H1 (cell line): Measurements from ENCODE around the gene DNAI1. TPM values are rescaled to one million over a fixed set of nuclear protein-coding genes. Genes with fewer than 3 reads are reported as not detected.

ENCODE experiments used
- CTCF ChIA-PET: fragments of 300-600 bp; sonication (Branson Sonifier 250); formaldehyde crosslinking; loops from one replicate; lab custom pipeline; 2021; ENCODE audit not compliant: partially characterized antibody; lab: Charles Lee
- POLR2A ChIA-PET: fragments of 300-600 bp; sonication (Branson Sonifier 250); formaldehyde crosslinking; loops from one replicate; lab custom pipeline; 2021; ENCODE audit warnings: inconsistent platforms; ENCODE audit not compliant: partially characterized antibody; lab: Charles Lee
- DNase-seq, 2 experiments: peaks; one replicate each; pipeline versions ENCODE4 v3.0.0 to v3.0.0-alpha.2; 2010 to 2022; ENCODE audit warnings: low spot score in 2 of 2, low read depth in 1 of 2, mixed read lengths in 1 of 2
- FAIRE-seq: peaks from 2 replicates; lab custom pipeline; 2011; peaks lifted over from hg19 to GRCh38; lab: Jason Lieb, UNC
- H2AFZ ChIP-seq: 2 replicates; pipeline ENCODE4 v1.8.1; 2012; ENCODE audit warnings: low read length, inconsistent platforms
- H2AK5ac ChIP-seq: 2 replicates; pipeline ENCODE4 v1.6.1; 2013; ENCODE audit warnings: low read depth, low read length
- H2BK120ac ChIP-seq: replicated peaks from 2 replicates; pipeline ENCODE3; 2013; ENCODE audit warnings: low read depth, low read length, inconsistent platforms
- H2BK12ac ChIP-seq: 2 replicates; pipeline ENCODE4 v1.6.1; 2013; ENCODE audit warnings: low read depth, low read length
- H2BK15ac ChIP-seq: 2 replicates; pipeline ENCODE4 v1.6.1; 2013; ENCODE audit warnings: low read length
- H2BK20ac ChIP-seq: 2 replicates; pipeline ENCODE4 v1.6.1; 2013; ENCODE audit warnings: low read length
- H2BK5ac ChIP-seq: 2 replicates; pipeline ENCODE4 v1.6.1; 2013; ENCODE audit warnings: low read depth, low read length
- H3K14ac ChIP-seq: 2 replicates; pipeline ENCODE4 v1.6.1; 2013; ENCODE audit warnings: inconsistent platforms; ENCODE audit not compliant: insufficient read length
- H3K18ac ChIP-seq: 2 replicates; pipeline ENCODE4 v1.6.1; 2013; ENCODE audit warnings: low read length; ENCODE audit errors: extremely low read depth
- H3K23ac ChIP-seq: 2 replicates; pipeline ENCODE4 v1.6.1; 2013; ENCODE audit warnings: inconsistent platforms; ENCODE audit not compliant: insufficient read length
- H3K23me2 ChIP-seq: 2 replicates; pipeline ENCODE4 v1.6.1; 2013; ENCODE audit warnings: low read depth, low read length
- H3K27ac ChIP-seq: 2 replicates; pipeline ENCODE4 v1.6.1; 2011; ENCODE audit warnings: low read depth, low read length, inconsistent platforms
- H3K27me3 ChIP-seq, 4 experiments: replicated peaks in 1 of 4; 1 replicate in 1 of 4; 2 replicates in 3 of 4; pipeline versions ENCODE4 v1.6.1 to v1.8.1; 2011 to 2013; ENCODE audit warnings: low read length in 3 of 4, mild to moderate bottlenecking in 3 of 4, inconsistent platforms in 2 of 4, mixed read lengths in 2 of 4, moderate library complexity in 1 of 4; ENCODE audit not compliant: control insufficient read depth in 3 of 4, insufficient read depth in 3 of 4; ENCODE audit errors: extremely low read depth in 1 of 4
- H3K36me3 ChIP-seq, 4 experiments: 2 replicates each; pipeline versions ENCODE4 v1.6.1 to v1.8.1; 2011 to 2013; ENCODE audit warnings: mild to moderate bottlenecking in 4 of 4, low read length in 3 of 4, moderate library complexity in 2 of 4, control low read depth in 1 of 4, inconsistent platforms in 1 of 4; ENCODE audit not compliant: insufficient read depth in 4 of 4, control insufficient read depth in 2 of 4
- H3K4ac ChIP-seq: replicated peaks from 2 replicates; pipeline ENCODE3; 2013; ENCODE audit warnings: low read length, low read depth, mixed read lengths, inconsistent platforms; ENCODE audit not compliant: insufficient read length
- H3K4me1 ChIP-seq, 4 experiments: replicated peaks in 1 of 4; 1 replicate in 1 of 4; 2 replicates in 3 of 4; pipeline versions ENCODE4 v1.6.1 to v1.8.1; 2011 to 2013; ENCODE audit warnings: low read length in 3 of 4, inconsistent platforms in 2 of 4, mixed read lengths in 1 of 4; ENCODE audit not compliant: insufficient read depth in 4 of 4, control insufficient read depth in 3 of 4
- H3K4me2 ChIP-seq, 2 experiments: 2 replicates each; pipeline versions ENCODE4 v1.6.1 to v1.8.1; 2011 to 2013; ENCODE audit warnings: low read depth in 2 of 2, low read length in 2 of 2, control low read depth in 1 of 2, inconsistent platforms in 1 of 2, mild to moderate bottlenecking in 1 of 2; ENCODE audit not compliant: insufficient read depth in 1 of 2
- H3K4me3 ChIP-seq, 4 experiments: fragments of 200-600, 300-600 bp in 1 of 4; sonication (generic), shearing (Covaris generic), sonication (Bioruptor Twin) in 1 of 4; 2 replicates each; pipeline versions ENCODE4 v1.5.1 to v1.8.1; 2011 to 2016; ENCODE audit warnings: low read length in 4 of 4, low read depth in 3 of 4, control low read depth in 2 of 4, inconsistent platforms in 2 of 4, mild to moderate bottlenecking in 2 of 4, mixed read lengths in 1 of 4, moderate library complexity in 1 of 4; ENCODE audit not compliant: insufficient read depth in 2 of 4; ENCODE audit errors: extremely low read depth in 1 of 4
- H3K56ac ChIP-seq: replicated peaks from 2 replicates; pipeline ENCODE3; 2013; ENCODE audit warnings: low read depth, mild to moderate bottlenecking, mixed read lengths, low read length, inconsistent platforms; ENCODE audit not compliant: insufficient read length
- H3K79me1 ChIP-seq: 2 replicates; pipeline ENCODE4 v1.6.1; 2013; ENCODE audit warnings: low read depth, low read length, control low read depth
- H3K79me2 ChIP-seq, 2 experiments: 2 replicates each; pipeline versions ENCODE4 v1.6.1 to v1.8.1; 2012 to 2013; ENCODE audit warnings: low read length in 2 of 2, mild to moderate bottlenecking in 2 of 2, inconsistent platforms in 1 of 2; ENCODE audit not compliant: insufficient read depth in 2 of 2, control insufficient read depth in 1 of 2
- H3K9ac ChIP-seq, 4 experiments: replicated peaks in 1 of 4; 1 replicate in 1 of 4; 2 replicates in 3 of 4; pipeline versions ENCODE4 v1.6.1 to v1.8.1; 2011 to 2013; ENCODE audit warnings: low read depth in 3 of 4, low read length in 3 of 4, control low read depth in 2 of 4, mild to moderate bottlenecking in 2 of 4, moderate library complexity in 2 of 4, inconsistent platforms in 1 of 4; ENCODE audit errors: extremely low read depth in 1 of 4
- H3K9me3 ChIP-seq, 2 experiments: 2 replicates each; pipeline versions ENCODE4 v1.6.1 to v1.8.1; 2012 to 2013; ENCODE audit warnings: mild to moderate bottlenecking in 2 of 2, moderate library complexity in 2 of 2, control low read depth in 1 of 2, inconsistent platforms in 1 of 2, low read depth in 1 of 2, low read length in 1 of 2, mixed read lengths in 1 of 2; ENCODE audit not compliant: insufficient read depth in 2 of 2
- H4K20me1 ChIP-seq, 2 experiments: replicated peaks in 1 of 2; 2 replicates each; pipeline versions ENCODE3 to v1.8.1; 2011 to 2013; ENCODE audit warnings: inconsistent platforms in 2 of 2, low read length in 2 of 2, mild to moderate bottlenecking in 1 of 2; ENCODE audit not compliant: insufficient read depth in 2 of 2, control insufficient read depth in 1 of 2
- H4K5ac ChIP-seq: 2 replicates; pipeline ENCODE4 v1.6.1; 2013; ENCODE audit warnings: low read length, low read depth, mixed read lengths, inconsistent platforms; ENCODE audit not compliant: insufficient read length
- H4K8ac ChIP-seq: 2 replicates; pipeline ENCODE4 v1.8.0; 2013; ENCODE audit warnings: mild to moderate bottlenecking, moderate library complexity, low read length, inconsistent platforms; ENCODE audit not compliant: insufficient read depth; ENCODE audit errors: extremely low read depth
- H4K91ac ChIP-seq: replicated peaks from 2 replicates; pipeline ENCODE3; 2013; ENCODE audit warnings: low read length, mixed read lengths, inconsistent platforms; ENCODE audit not compliant: insufficient read length
- CEBPB ChIP-seq: IDR thresholded peaks from 2 replicates; pipeline ENCODE4 v1.6.1; 2012; ENCODE audit warnings: low read depth, low read length
- CHD2 ChIP-seq: IDR thresholded peaks from 2 replicates; pipeline ENCODE4 v1.6.1; 2012; ENCODE audit warnings: low read length, improper control_type of control experiment
- CREB1 ChIP-seq: IDR thresholded peaks from 2 replicates; pipeline ENCODE4 v1.6.1; 2012; ENCODE audit warnings: inconsistent platforms
- EGR1 ChIP-seq: IDR thresholded peaks from 2 replicates; pipeline ENCODE4 v1.6.1; 2011; ENCODE audit warnings: low read depth, low read length, borderline replicate concordance
- EP300 ChIP-seq, 2 experiments: IDR thresholded peaks; 1 replicate in 1 of 2; 2 replicates in 1 of 2; pipeline ENCODE4 v1.6.1; 2011 to 2012; ENCODE audit warnings: low read depth in 2 of 2, low read length in 2 of 2, mild to moderate bottlenecking in 2 of 2, borderline replicate concordance in 1 of 2, inconsistent platforms in 1 of 2, moderate library complexity in 1 of 2
- FOSL1 ChIP-seq: IDR thresholded peaks from 2 replicates; pipeline ENCODE4 v1.6.1; 2011; ENCODE audit warnings: mild to moderate bottlenecking, low read depth, low read length, moderate library complexity; ENCODE audit not compliant: insufficient read depth
- RAD21 ChIP-seq, 2 experiments: IDR thresholded peaks in 1 of 2; conservative IDR thresholded peaks in 1 of 2; 2 replicates each; pipeline ENCODE4 v1.6.1; 2011; ENCODE audit warnings: low read depth in 2 of 2, low read length in 2 of 2, improper control_type of control experiment in 1 of 2, inconsistent platforms in 1 of 2, mild to moderate bottlenecking in 1 of 2, moderate library complexity in 1 of 2
- SIN3A ChIP-seq, 2 experiments: IDR thresholded peaks in 1 of 2; conservative IDR thresholded peaks in 1 of 2; 2 replicates each; pipeline ENCODE4 v1.6.1; 2011 to 2012; ENCODE audit warnings: low read length in 2 of 2, improper control_type of control experiment in 1 of 2, low read depth in 1 of 2, mild to moderate bottlenecking in 1 of 2
- ZNF274 ChIP-seq: IDR thresholded peaks from 2 replicates; pipeline ENCODE4 v1.7.0; 2012; ENCODE audit warnings: low read length, borderline replicate concordance; ENCODE audit errors: extremely low read depth
- WGBS, 2 experiments: shearing (Covaris generic) in 1 of 2; methylation state at CpG; one replicate each; pipeline versions ENCODE4 v1.1.6 to v1.1.7; 2013 to 2015; ENCODE audit warnings: low lambda C conversion rate in 2 of 2, mixed read lengths in 2 of 2, inconsistent platforms in 1 of 2, low coverage in 1 of 2, missing lambda C conversion rate in 1 of 2; ENCODE audit not compliant: insufficient replicate concordance in 2 of 2, insufficient coverage in 1 of 2, insufficient read length in 1 of 2; ENCODE audit errors: extremely low coverage in 1 of 2, missing lambda C conversion rate in 1 of 2; 5-methylcytosine and 5-hydroxymethylcytosine counted together
- polyA plus RNA-seq, 7 experiments: library from polyadenylated mRNA; depleted of rRNA in 3 of 7; stranded (reverse) in 5 of 7; unstranded in 2 of 7; fragments of >200 nt in 5 of 7; fragments of 200-250 nt in 2 of 7; gene quantifications; 1 replicate in 5 of 7; 2 replicates in 1 of 7; 4 replicates in 1 of 7; pipeline versions ENCODE4 v1.2.1 to v1.2.3, GENCODE V29; 2011 to 2013; ENCODE audit warnings: missing spikeins in 2 of 7, mixed read lengths in 2 of 7
- total RNA-seq: library from RNA; stranded (reverse); fragmentation: NEBNext Ultra II Directional; extraction: Animal tissue kit (Norgen Biotek cat#: 25700); gene quantifications from 2 replicates; pipeline ENCODE4 v1.2.1, GENCODE V29; 2021
- TF ChIP-seq, protein P1 (sequence below), 3 experiments: IDR thresholded peaks; 1 replicate in 2 of 3; 2 replicates in 1 of 3; pipeline versions ENCODE4 v1.5.1 to v1.6.1; 2011; ENCODE audit warnings: low read length in 3 of 3, mild to moderate bottlenecking in 3 of 3, inconsistent platforms in 2 of 3, low read depth in 1 of 3, moderate library complexity in 1 of 3; ENCODE audit not compliant: insufficient read depth in 1 of 3; ENCODE audit errors: control extremely low read depth in 1 of 3
- TF ChIP-seq, protein P2 (sequence below): IDR thresholded peaks from 2 replicates; pipeline ENCODE4 v1.6.1; 2012; ENCODE audit warnings: inconsistent platforms

Gene DNAI1
- total and polyA plus RNA-seq, 2 of the 8 experiments (the other 6 are each of a cell fraction or from before 2014, with no cell fraction given), result 0.37 to 0.54 TPM

DNA sequence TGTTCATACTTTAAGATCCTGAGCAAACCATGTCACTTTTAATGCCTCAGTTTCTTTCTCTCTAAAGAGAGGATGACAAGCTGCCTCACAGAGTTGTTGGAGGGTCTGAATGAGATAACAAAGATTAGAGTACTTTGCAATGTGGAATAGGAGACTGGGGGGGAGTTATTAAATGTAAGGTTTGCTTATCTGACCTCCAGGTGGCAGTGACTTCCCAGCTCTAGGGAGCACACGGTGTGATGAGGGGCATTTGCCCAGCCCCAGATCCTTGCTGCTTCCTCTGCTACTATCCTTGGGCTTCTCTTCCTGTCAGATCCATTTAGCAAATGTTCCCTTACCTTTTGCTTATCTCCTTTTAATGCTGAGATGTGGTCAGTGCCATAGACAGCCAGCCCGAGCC lies 33.4 kb downstream of the DNAI1 start:
- Histone ChIP-seq H3K4me2 (no peak overlapping the region), H2AK5ac (no peak overlapping the region), H4K8ac (no peak overlapping the region), H2BK120ac (no peak overlapping the region), H3K14ac (no peak overlapping the region), H2BK20ac (no peak overlapping the region), H2BK5ac (no peak overlapping the region), H3K4me1 (no peaks in the 10 kb centered on the region), H3K4me3 (no peak overlapping the region), H3K79me1 (no peaks in the 10 kb centered on the region), H3K27me3 (no peaks in the 10 kb centered on the region; a peak in 1 of 7 replicates), H3K36me3 (no peaks in the 10 kb centered on the region), H3K4ac (no peak overlapping the region), H3K79me2 (no peaks in the 10 kb centered on the region), H4K91ac (no peak overlapping the region), H2AFZ (no peak overlapping the region), H3K9ac (no peak overlapping the region), H4K20me1 (no peaks in the 10 kb centered on the region), H4K5ac (no peak overlapping the region), H3K23me2 (no peaks in the 10 kb centered on the region), H3K18ac (no peak overlapping the region), H2BK15ac (no peak overlapping the region), H3K23ac (no peak overlapping the region), H2BK12ac (no peak overlapping the region), H3K9me3 (no peaks in the 10 kb centered on the region), H3K56ac (no peak overlapping the region), H3K27ac (no peak overlapping the region)
- ChIA-PET CTCF (interaction anchor here (0.7 to 9.6 kb wide), 25 partner anchors 9 to 120 kb away, joined by 3 to 72 read pairs (median 5); no protein-coding TSS in a partner anchor), POLR2A (no interaction called here)
- FAIRE-seq, result no peak
- no peak for DNase-seq
- TF ChIP-seq CREB1 (no peak), EGR1 (no peak), SIN3A (conservative IDR thresholded peaks at IDR 0.05 in 1 of 2, IDR thresholded peaks at IDR 0.05 in 1 of 2; ENCODE audit: low read depth in 1 of 2, low read length in 2 of 2) (no peak), EP300 (IDR thresholded peaks at IDR 0.05; ENCODE audit: borderline replicate concordance in 1 of 2, low read depth in 2 of 2, low read length in 2 of 2) (no peak), RAD21 (IDR thresholded peaks at IDR 0.05 in 1 of 2, conservative IDR thresholded peaks at IDR 0.05 in 1 of 2; ENCODE audit: low read depth in 2 of 2, low read length in 2 of 2) (peak; percentile 55 to 66), CEBPB (no peak), FOSL1 (no peak), ZNF274 (no peak), CHD2 (no peak)
- TF ChIP-seq, protein P1, sequence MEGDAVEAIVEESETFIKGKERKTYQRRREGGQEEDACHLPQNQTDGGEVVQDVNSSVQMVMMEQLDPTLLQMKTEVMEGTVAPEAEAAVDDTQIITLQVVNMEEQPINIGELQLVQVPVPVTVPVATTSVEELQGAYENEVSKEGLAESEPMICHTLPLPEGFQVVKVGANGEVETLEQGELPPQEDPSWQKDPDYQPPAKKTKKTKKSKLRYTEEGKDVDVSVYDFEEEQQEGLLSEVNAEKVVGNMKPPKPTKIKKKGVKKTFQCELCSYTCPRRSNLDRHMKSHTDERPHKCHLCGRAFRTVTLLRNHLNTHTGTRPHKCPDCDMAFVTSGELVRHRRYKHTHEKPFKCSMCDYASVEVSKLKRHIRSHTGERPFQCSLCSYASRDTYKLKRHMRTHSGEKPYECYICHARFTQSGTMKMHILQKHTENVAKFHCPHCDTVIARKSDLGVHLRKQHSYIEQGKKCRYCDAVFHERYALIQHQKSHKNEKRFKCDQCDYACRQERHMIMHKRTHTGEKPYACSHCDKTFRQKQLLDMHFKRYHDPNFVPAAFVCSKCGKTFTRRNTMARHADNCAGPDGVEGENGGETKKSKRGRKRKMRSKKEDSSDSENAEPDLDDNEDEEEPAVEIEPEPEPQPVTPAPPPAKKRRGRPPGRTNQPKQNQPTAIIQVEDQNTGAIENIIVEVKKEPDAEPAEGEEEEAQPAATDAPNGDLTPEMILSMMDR (IDR thresholded peaks at IDR 0.05; ENCODE audit: control extremely low read depth in 1 of 3, insufficient read depth in 1 of 3, low read depth in 1 of 3, low read length in 3 of 3), result peak; percentile 28 to 52 (median 36)
- TF ChIP-seq, protein P2, sequence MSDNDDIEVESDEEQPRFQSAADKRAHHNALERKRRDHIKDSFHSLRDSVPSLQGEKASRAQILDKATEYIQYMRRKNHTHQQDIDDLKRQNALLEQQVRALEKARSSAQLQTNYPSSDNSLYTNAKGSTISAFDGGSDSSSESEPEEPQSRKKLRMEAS, result no peak
- WGBS, 2 experiments, result 62% methylated on average over 2 of the region's 2 CpGs; no CpG with 5 or more reads in 1 of the 2 experiments
